ENCODE results near the gene MAGI2.

Gene MAGI2

DNA sequence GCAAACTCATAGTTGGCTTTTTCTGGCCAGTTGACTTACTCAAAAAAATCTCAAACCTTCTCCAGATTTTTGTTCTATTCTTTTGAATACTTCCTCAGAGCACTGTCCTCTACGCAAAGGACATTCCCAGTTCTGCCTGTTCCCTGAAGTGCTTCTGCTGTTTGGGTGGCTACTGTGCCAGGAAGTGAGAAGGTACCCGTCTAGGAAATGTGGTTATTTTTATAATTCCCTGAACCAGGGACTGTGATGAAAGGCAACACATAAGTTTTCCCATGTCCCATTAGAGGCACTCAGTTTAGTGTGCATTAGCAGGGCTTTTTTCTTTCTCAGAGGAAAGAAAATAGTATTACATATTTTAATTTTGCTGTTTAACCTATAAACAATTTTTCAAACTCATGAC lies 1284.6 kb downstream of the MAGI2 start:
- Mint-ChIP-seq H3K4me1 (no peaks in the 10 kb centered on the region), H3K36me3 (ENCODE audit: low read depth) (no peaks in the 10 kb centered on the region), H3K9me3 (no peaks in the 10 kb centered on the region), H3K4me3 (no peak overlapping the region), H3K27ac (no peak overlapping the region), H3K27me3 (no peaks in the 10 kb centered on the region)
- DNase-seq (no peak), ATAC-seq (no peak)

DNA sequence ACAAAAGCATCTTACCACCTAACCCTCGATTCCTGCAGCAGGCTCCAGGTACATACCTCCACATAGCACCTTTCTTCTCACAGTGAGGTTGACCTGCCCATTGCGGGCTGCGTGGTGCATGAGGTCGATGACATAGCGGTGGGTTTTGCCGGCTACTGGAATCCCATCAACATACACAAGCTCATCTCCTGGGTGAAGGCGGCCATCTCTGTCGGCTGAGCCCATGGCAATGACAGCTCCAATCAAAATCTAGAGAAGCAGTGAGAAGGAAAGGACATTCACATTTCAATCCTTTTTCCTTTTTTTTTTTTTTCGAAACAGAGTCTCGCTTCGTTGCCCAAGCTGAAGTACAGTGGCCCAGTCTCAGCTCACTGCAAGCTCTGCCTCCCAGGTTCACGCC lies 1285.6 kb downstream of the MAGI2 start:
- Mint-ChIP-seq H3K4me3 (no peak overlapping the region), H3K9me3 (no peaks in the 10 kb centered on the region), H3K36me3 (ENCODE audit: low read depth) (no peaks in the 10 kb centered on the region), H3K27me3 (no peaks in the 10 kb centered on the region), H3K4me1 (no peaks in the 10 kb centered on the region), H3K27ac (no peak overlapping the region)
- DNase-seq (no peak), ATAC-seq (no peak)

DNA sequence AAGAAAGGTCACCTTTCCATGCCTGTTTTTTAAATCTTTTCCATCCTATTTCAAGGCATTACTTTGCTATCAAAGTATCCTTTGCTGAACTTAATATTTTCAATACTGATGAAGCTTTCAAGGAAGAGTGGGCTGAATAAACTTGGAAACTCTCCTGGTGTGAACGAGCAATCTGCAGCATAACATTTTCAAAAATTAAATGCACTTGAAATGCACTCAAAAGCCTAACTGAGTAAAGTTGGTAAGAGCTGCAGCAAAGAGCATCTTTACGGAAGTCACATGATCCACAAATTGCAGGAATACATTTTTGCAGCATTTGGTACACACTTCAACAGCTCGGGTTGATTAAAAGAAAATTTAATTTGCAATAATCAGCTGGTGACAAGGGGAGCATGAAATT lies 1287.6 kb downstream of the MAGI2 start:
- Mint-ChIP-seq H3K27me3 (peaks cover 3% of the 10 kb centered on the region), H3K4me1 (no peaks in the 10 kb centered on the region), H3K36me3 (ENCODE audit: low read depth) (no peaks in the 10 kb centered on the region), H3K27ac (no peak overlapping the region), H3K9me3 (no peaks in the 10 kb centered on the region), H3K4me3 (no peak overlapping the region)
- DNase-seq (no peak), ATAC-seq (no peak)

DNA sequence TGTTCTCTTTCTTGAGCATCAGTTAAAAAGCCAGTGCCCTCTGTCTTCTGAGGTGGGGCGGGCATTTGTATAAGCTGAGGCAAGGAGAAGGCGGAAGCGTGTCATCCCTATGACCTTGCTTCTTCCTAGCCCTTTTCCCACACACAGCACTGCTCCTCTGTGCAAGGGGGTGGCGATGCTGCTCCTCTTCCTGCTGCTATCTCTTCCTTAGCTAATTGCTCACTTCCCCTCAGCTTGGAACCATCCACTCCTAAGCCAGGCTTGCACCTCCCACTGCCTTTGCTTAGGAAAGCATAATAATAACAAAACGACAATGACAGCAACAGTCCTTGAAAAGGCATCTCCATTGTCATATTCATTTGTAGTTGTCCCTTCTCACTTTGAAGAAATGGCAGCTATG lies 1288.0 kb downstream of the MAGI2 start:
- Mint-ChIP-seq H3K36me3 (ENCODE audit: low read depth) (no peaks in the 10 kb centered on the region), H3K27ac (no peak overlapping the region), H3K9me3 (no peaks in the 10 kb centered on the region), H3K4me3 (no peak overlapping the region), H3K27me3 (peaks cover 3% of the 10 kb centered on the region), H3K4me1 (no peaks in the 10 kb centered on the region)
- DNase-seq, result no peak
- ATAC-seq, result no peak

DNA sequence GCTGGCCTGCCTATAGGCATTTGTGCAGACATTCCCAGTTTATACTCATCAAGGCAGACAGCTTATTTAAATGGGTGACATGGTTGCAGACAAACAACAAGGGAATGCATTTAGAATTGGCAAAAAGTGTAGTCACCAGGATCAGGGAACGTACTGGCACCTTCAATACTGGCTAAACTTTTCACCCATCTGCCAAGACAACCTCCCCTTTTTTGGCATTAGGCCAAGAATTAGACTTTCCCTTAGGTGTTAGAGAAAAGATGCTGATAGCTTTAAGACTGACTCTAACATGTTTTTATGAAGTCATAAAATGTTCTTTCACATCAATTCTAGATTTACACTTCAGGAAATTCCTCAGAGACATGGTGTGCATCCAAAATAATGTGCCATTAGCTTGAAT lies 1289.0 kb downstream of the MAGI2 start:
- H3K9me3 Mint-ChIP-seq, result no peaks in the 10 kb centered on the region
- H3K4me3 Mint-ChIP-seq, result no peak overlapping the region
- H3K4me1 Mint-ChIP-seq, result no peaks in the 10 kb centered on the region
- peaks cover 3% of the 10 kb centered on the region for H3K27me3 Mint-ChIP-seq
- no peak for DNase-seq
- no peaks in the 10 kb centered on the region for H3K36me3 Mint-ChIP-seq (ENCODE audit: low read depth)
- no peak for ATAC-seq
- no peak overlapping the region for H3K27ac Mint-ChIP-seq

DNA sequence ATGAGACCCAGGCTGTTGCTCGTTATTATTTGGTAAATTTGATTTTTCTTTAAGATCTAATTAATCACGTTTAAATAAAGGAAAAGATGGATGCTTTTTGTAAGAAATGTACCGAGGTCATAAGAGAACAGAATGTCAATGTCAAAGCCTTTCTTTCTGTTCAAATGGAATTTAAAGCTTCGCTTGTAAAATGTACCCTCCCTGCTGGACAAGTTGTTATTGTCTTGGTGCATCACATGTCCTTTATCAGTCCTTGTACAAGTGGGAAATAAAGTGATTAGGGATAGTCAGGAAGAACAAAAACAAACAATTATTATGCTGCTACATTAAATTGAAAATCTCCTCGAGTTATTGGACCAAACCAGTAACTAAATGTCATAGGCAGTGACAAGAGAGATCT lies 1291.7 kb downstream of the MAGI2 start:
- H3K4me1 Mint-ChIP-seq, result no peaks in the 10 kb centered on the region
- no peak overlapping the region for H3K4me3 Mint-ChIP-seq
- H3K9me3 Mint-ChIP-seq, result no peaks in the 10 kb centered on the region
- H3K27me3 Mint-ChIP-seq, result peaks cover 3% of the 10 kb centered on the region
- no peak for DNase-seq
- no peak for ATAC-seq
- no peaks in the 10 kb centered on the region for H3K36me3 Mint-ChIP-seq (ENCODE audit: low read depth)
- H3K27ac Mint-ChIP-seq, result no peak overlapping the region

DNA sequence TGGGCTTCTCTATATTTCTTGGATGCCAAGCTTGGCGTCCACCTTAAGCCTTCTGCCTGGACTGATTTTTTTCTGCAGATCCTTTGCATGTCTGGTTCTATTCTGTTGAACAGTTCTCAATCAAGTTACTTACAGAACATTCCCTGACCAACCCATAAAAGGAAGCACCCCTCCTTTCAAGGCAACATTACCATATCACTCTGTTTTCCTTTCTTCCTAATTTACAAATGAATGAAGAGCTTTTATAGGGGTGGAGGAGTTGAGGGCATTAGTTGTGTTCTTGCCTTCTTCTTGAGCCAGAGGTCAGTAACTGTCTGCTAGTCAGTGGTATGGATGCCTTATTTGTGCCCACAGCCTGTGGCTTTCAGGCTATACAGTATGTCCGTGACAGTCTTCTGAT lies 1293.9 kb downstream of the MAGI2 start:
- Mint-ChIP-seq H3K36me3 (ENCODE audit: low read depth) (no peaks in the 10 kb centered on the region), H3K9me3 (no peaks in the 10 kb centered on the region), H3K27ac (no peak overlapping the region), H3K27me3 (peaks cover 3% of the 10 kb centered on the region), H3K4me3 (no peak overlapping the region), H3K4me1 (no peaks in the 10 kb centered on the region)
- ATAC-seq, result no peak
- DNase-seq, result no peak

DNA sequence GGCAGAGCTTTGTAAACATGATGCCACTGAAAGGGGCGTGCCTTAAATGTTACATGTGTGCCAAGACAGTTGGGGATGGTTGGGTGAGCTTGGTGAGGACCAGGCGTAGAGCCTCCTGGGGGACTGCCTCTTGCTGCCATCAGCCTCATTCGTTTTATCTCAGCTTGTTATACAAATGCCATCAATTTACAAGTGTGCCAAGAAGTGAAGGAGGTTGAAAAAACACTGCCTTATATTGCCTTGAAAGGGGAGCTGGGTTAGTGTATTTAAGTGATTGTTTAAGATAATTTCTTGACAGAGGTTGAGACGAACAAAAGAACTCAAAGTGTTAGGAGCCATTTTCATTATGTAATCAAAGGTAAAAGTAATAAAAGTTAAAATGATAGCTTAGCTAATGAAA lies 1300.2 kb downstream of the MAGI2 start:
- Mint-ChIP-seq H3K9me3 (no peaks in the 10 kb centered on the region), H3K27me3 (no peaks in the 10 kb centered on the region), H3K4me1 (no peaks in the 10 kb centered on the region), H3K4me3 (no peak overlapping the region), H3K27ac (no peak overlapping the region), H3K36me3 (ENCODE audit: low read depth) (no peaks in the 10 kb centered on the region)
- DNase-seq (no peak), ATAC-seq (no peak)

DNA sequence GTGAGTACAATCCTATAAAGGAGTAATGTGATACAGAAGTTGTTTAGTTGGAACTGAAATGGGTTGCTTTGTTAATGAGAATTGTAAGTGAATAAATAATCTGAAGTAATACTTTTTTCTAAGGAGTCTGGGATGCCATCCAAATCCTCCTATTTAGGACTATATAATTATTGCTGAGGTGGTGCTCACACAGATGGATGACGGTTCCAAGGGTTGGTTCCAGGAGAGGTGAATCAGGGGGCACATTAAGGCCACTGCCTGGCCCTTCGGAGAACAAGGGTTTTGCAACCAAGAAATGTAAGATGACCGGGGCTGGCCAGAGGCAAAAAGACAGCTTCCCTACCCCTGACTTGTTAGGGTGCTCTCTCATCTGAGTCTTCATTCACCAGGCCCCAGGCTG lies 1302.2 kb downstream of the MAGI2 start:
- Mint-ChIP-seq H3K4me3 (no peak overlapping the region), H3K4me1 (no peaks in the 10 kb centered on the region), H3K36me3 (ENCODE audit: low read depth) (no peaks in the 10 kb centered on the region), H3K27ac (no peak overlapping the region), H3K27me3 (no peaks in the 10 kb centered on the region), H3K9me3 (no peaks in the 10 kb centered on the region)
- DNase-seq, result no peak
- ATAC-seq, result no peak

DNA sequence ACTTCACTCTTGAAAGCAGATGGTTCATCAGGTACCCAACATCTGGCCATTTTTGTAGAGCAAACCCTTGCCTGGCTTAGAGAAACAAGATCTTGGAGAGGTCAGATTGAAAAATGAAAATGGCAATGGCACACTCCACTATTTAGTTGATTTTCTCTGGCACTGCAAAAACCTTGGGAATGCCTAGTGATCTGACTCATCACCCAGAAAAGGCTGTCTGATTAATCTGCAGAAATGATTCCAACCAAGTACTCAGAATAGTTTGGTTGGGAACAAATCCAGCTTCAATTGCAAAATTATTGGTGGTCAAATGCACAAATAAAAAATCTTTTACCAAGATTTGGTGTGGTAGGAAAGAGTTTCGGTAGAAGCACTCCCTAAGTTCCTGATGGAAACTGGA lies 1303.7 kb downstream of the MAGI2 start:
- DNase-seq, result no peak
- H3K4me3 Mint-ChIP-seq, result no peak overlapping the region
- H3K27me3 Mint-ChIP-seq, result no peaks in the 10 kb centered on the region
- H3K36me3 Mint-ChIP-seq (ENCODE audit: low read depth), result no peaks in the 10 kb centered on the region
- no peak for ATAC-seq
- no peaks in the 10 kb centered on the region for H3K9me3 Mint-ChIP-seq
- no peaks in the 10 kb centered on the region for H3K4me1 Mint-ChIP-seq
- H3K27ac Mint-ChIP-seq, result no peak overlapping the region

DNA sequence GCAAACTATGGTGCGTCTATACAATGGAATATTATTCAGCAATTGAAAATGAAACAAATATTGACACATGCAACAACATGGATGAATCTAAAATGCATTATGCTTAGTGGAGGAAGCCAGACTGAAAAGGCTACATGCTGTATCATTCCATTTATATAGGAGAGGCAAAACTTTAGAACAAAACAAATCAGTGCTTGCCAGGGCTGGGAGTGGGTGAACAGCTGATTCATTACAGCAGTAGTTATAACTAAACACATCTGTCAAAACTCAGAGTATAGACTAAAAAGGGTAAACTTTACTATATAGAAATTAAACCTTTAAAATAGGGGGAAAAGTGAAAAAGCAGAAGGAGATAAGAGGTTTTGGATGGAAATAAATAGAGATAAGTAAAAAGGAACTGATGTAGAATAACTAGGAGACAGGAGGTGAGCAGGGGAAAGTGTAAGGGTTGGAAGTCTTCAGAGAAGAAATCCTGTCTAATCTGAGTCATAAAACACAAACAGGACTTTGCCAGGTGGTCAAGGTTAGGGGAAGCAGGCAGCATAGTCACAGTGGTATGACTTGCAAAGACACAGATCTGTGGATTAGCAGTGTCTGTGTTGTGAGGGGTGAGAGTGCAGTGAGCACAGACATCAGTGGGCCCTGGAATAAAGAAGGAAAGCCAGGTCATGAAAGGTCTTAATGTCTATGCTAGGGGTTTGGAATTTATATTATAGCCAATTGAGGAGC lies 1305.1 kb downstream of the MAGI2 start:
- Mint-ChIP-seq H3K27me3 (no peaks in the 10 kb centered on the region), H3K4me3 (no peak overlapping the region), H3K9me3 (no peaks in the 10 kb centered on the region), H3K27ac (no peak overlapping the region), H3K4me1 (no peaks in the 10 kb centered on the region), H3K36me3 (ENCODE audit: low read depth) (no peaks in the 10 kb centered on the region)
- no peak for ATAC-seq
- DNase-seq, result no peak

DNA sequence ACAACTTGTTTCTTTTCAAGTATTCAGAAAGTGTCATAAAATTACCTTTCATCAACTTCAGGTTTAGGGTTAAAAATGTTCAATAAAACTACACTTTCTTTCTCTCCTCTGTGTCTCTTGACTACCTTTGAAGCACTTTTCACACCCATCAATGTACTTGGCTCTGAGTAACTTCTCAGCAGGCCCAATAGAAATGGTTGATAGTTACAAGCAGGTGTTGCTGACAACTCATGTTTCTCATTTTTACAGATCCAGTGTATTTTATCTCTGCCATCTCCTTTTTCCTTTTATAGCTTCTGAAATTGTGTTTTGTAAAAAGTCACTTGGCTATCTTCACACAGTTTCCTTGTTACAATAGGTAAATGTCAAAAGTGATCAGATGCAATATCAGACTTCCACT lies 1306.9 kb downstream of the MAGI2 start:
- H3K27ac Mint-ChIP-seq, result no peak overlapping the region
- H3K36me3 Mint-ChIP-seq (ENCODE audit: low read depth), result no peaks in the 10 kb centered on the region
- H3K9me3 Mint-ChIP-seq, result no peaks in the 10 kb centered on the region
- no peak for ATAC-seq
- H3K4me1 Mint-ChIP-seq, result no peaks in the 10 kb centered on the region
- no peaks in the 10 kb centered on the region for H3K27me3 Mint-ChIP-seq
- DNase-seq, result no peak
- H3K4me3 Mint-ChIP-seq, result no peak overlapping the region

DNA sequence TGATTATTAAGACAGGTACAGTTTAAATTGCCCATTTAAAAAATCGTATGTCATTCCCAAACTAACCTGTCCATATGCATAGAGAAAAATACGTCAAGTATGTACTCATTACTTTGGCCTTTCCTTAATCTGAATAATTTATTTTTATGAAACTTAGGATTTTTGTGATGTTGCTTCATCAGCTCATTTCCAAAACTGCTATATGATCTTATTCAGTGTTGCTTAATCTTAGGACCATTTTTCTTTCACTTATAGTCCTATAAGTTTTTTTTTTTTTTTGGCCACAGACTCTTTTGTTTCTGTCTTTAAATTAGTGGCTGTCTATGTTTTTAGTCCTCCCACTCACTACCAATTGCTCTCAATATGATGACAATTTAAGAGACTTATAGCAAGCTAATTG lies 1309.8 kb downstream of the MAGI2 start:
- Mint-ChIP-seq H3K4me3 (no peak overlapping the region), H3K36me3 (ENCODE audit: low read depth) (no peaks in the 10 kb centered on the region), H3K9me3 (no peaks in the 10 kb centered on the region), H3K27me3 (no peaks in the 10 kb centered on the region), H3K4me1 (no peaks in the 10 kb centered on the region), H3K27ac (no peak overlapping the region)
- DNase-seq (no peak), ATAC-seq (no peak)

DNA sequence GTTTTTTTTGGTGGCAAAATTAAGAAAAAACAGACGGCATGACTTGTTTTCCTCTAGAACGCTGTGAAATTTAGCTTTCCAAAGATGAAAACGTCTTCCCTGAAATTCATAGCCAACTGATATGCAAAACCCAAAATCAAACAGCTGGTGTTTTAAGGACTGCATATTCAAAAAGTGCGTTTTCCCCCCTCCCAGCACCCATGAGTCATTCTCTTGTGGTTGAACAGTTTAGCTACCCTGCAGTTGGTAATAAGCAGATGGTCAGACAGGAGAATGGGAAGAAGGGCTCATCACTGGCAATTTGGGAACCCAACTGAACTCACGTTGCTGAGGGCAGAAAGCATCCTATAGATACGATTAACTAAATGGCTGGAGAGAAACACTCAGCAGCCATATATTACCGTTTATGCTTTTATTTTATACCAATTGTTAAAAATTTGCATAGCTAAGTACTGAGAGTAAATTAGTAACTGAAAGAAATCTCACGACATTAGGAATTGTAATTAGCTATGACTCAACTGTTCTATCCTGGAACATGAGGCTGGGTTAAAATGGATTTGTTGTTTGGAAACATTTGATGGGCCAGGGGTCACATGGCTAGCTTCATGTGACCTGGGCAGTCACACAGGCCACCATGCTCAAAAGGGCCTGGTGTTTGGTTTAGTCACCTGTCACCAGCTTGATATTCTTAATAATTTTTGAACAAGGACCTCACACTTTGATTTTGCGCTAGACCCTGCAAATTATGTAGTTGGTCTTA lies 1311.8 kb downstream of the MAGI2 start:
- ATAC-seq, result no peak
- no peak overlapping the region for H3K4me3 Mint-ChIP-seq
- H3K36me3 Mint-ChIP-seq (ENCODE audit: low read depth), result no peaks in the 10 kb centered on the region
- no peak for DNase-seq
- no peaks in the 10 kb centered on the region for H3K9me3 Mint-ChIP-seq
- no peaks in the 10 kb centered on the region for H3K4me1 Mint-ChIP-seq
- H3K27ac Mint-ChIP-seq, result no peak overlapping the region
- H3K27me3 Mint-ChIP-seq, result no peaks in the 10 kb centered on the region

DNA sequence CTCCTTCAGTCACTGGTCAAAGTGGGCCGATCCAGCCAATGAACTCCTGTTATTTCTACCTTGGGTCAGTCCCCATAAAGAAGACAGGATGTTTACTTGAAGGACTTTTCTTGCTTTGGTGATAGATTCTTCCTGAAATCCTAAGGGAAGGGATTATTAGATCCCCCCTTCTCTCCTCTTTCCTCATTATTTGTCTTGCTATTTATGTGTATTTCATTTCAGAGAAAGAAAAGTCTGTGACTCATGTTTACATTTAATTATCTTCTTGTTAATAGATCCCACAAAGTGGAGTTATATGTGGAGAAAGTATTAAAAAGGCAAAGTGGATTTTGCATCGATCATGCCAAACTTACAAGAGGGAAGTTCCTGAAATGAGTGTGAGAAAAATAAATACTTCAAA lies 1313.4 kb downstream of the MAGI2 start:
- no peaks in the 10 kb centered on the region for H3K36me3 Mint-ChIP-seq (ENCODE audit: low read depth)
- H3K27me3 Mint-ChIP-seq, result no peaks in the 10 kb centered on the region
- H3K4me1 Mint-ChIP-seq, result no peaks in the 10 kb centered on the region
- DNase-seq, result no peak
- no peak overlapping the region for H3K27ac Mint-ChIP-seq
- no peaks in the 10 kb centered on the region for H3K9me3 Mint-ChIP-seq
- ATAC-seq, result no peak
- no peak overlapping the region for H3K4me3 Mint-ChIP-seq

Measured in activated naive CD8-positive, alpha-beta T cell treated with anti-CD3 and anti-CD28 coated beads, Interleukin-2, amount 50 U/mL, for 24 hours (primary cell).